Upper lobe of left lung (tissue), 6 donors: ENCODE results near the gene SOD3. TPM values are rescaled to one million over a fixed set of nuclear protein-coding genes. Genes with fewer than 3 reads are reported as not detected.

Source experiments
- ATAC-seq, 2 donors: fragments of 200-7000 bp; cut with Tn5 transposase; one replicate each; pipeline ENCODE4 v1.9.1; 2022; ENCODE audit warnings: mild to moderate bottlenecking in 2 of 2, moderate library complexity in 2 of 2; ENCODE audit not compliant: low FRiP score in 2 of 2
- DNase-seq, 2 donors: peaks; one replicate each; pipeline ENCODE4 v3.0.0-alpha.2; 2019 to 2020
- H3K27ac ChIP-seq, 4 donors: fragments of 200-600 bp; sonication (generic); one replicate each; pipeline ENCODE4 v1.5.1; 2016 to 2019
- H3K27me3 ChIP-seq, 4 donors: fragments of 200-600 bp; sonication (generic); one replicate each; pipeline ENCODE4 v1.5.1; 2017 to 2019
- H3K36me3 ChIP-seq, 4 donors: fragments of 200-600 bp; sonication (generic); one replicate each; pipeline ENCODE4 v1.5.1; 2016 to 2019
- H3K4me1 ChIP-seq, 4 donors: fragments of 200-600 bp; sonication (generic); one replicate each; pipeline ENCODE4 v1.5.1; 2018 to 2019
- H3K4me3 ChIP-seq, 4 donors: fragments of 200-600 bp; sonication (generic); one replicate each; pipeline ENCODE4 v1.5.1; 2017 to 2019; ENCODE audit warnings: mild to moderate bottlenecking in 2 of 4, moderate library complexity in 1 of 4
- H3K9me3 ChIP-seq, 4 donors: fragments of 200-600 bp; sonication (generic); one replicate each; pipeline ENCODE4 v1.5.1; 2018 to 2019
- EP300 ChIP-seq, 4 donors: sonication (generic); formaldehyde crosslinking; IDR thresholded peaks; one replicate each; pipeline ENCODE4 v1.5.1; 2017; ENCODE audit warnings: antibody characterized with exemption in 4 of 4, control low read depth in 2 of 4
- POLR2A ChIP-seq, 4 donors: fragments of 450-650 bp; IDR thresholded peaks; one replicate each; pipeline ENCODE4 v1.5.1; 2016 to 2017; ENCODE audit warnings: antibody characterized with exemption in 4 of 4, mild to moderate bottlenecking in 2 of 4
- POLR2AphosphoS5 ChIP-seq, 2 donors: sonication (generic); formaldehyde crosslinking; IDR thresholded peaks; one replicate each; pipeline ENCODE4 v1.5.1; 2017; ENCODE audit warnings: antibody characterized with exemption in 2 of 2
- WGBS, 2 donors: methylation state at CpG; one replicate each; pipeline ENCODE4 v1.1.5; 2017 to 2018; 5-methylcytosine and 5-hydroxymethylcytosine counted together
- total RNA-seq, 6 donors: library from RNA; depleted of rRNA in 4 of 6; stranded (reverse); fragments of >200 nt in 4 of 6; gene quantifications; one replicate each; pipeline versions ENCODE4 v1.1.0 to v1.2.1, GENCODE V29; 2016 to 2021
- TF ChIP-seq, protein P1 (sequence below), 6 experiments: fragments of 450-650 bp in 4 of 6; fragments of 200-600 bp in 2 of 6; sonication (generic) in 2 of 6; IDR thresholded peaks; one replicate each; pipeline ENCODE4 v1.5.1; 2016 to 2019; ENCODE audit warnings: antibody characterized with exemption in 6 of 6
- donor health status: DM: no; HTN: no; CAD: no; lungs with moderate emphysema.
- donor health status: DM: no; HTN: yes; CAD: no; lungs with severe emphysema.

The SOD3 gene
- total RNA-seq, 6 donors from 2014 or later = 109 to 484 (median 200) TPM

DNA sequence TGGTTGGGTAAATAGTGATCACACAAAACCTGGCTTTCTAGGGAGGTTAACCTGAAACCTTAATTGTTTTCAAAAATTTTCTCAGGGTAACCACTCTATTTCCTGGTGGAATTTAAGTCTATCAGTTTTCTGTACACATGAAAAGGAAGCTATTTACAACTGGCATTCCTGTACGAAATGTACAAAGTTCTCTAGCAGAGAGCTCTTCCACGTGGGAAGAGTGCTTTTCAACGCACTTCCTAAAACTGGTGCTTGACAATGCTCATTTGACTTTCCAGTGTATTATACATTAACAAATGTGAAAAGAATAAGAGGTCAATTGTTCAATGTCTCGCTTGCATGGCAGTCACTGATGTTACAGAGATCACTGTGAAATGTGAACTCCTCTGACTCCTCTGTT is 2.8 kb upstream of the SOD3 start:
- H3K27ac ChIP-seq = no peak overlapping the region
- no peaks in the 10 kb centered on the region for H3K9me3 ChIP-seq
- no peak overlapping the region for H3K4me3 ChIP-seq
- WGBS, 2 donors = 40 to 59% methylated on average over 4 of the region's 4 CpGs
- ATAC-seq (no peak), DNase-seq (no peak)
- peaks cover 8 to 24% (median 15%) of the 10 kb centered on the region in 4 donors for H3K4me1 ChIP-seq
- no peaks in the 10 kb centered on the region for H3K36me3 ChIP-seq
- no peak for TF ChIP-seq EP300 (IDR thresholded peaks at IDR 0.05)
- TF ChIP-seq POLR2A (IDR thresholded peaks at IDR 0.05) = no peak
- TF ChIP-seq, protein P1, sequence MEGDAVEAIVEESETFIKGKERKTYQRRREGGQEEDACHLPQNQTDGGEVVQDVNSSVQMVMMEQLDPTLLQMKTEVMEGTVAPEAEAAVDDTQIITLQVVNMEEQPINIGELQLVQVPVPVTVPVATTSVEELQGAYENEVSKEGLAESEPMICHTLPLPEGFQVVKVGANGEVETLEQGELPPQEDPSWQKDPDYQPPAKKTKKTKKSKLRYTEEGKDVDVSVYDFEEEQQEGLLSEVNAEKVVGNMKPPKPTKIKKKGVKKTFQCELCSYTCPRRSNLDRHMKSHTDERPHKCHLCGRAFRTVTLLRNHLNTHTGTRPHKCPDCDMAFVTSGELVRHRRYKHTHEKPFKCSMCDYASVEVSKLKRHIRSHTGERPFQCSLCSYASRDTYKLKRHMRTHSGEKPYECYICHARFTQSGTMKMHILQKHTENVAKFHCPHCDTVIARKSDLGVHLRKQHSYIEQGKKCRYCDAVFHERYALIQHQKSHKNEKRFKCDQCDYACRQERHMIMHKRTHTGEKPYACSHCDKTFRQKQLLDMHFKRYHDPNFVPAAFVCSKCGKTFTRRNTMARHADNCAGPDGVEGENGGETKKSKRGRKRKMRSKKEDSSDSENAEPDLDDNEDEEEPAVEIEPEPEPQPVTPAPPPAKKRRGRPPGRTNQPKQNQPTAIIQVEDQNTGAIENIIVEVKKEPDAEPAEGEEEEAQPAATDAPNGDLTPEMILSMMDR (IDR thresholded peaks at IDR 0.05) = no peak
- no peak for TF ChIP-seq POLR2AphosphoS5 (IDR thresholded peaks at IDR 0.05)
- no peaks in the 10 kb centered on the region for H3K27me3 ChIP-seq

DNA sequence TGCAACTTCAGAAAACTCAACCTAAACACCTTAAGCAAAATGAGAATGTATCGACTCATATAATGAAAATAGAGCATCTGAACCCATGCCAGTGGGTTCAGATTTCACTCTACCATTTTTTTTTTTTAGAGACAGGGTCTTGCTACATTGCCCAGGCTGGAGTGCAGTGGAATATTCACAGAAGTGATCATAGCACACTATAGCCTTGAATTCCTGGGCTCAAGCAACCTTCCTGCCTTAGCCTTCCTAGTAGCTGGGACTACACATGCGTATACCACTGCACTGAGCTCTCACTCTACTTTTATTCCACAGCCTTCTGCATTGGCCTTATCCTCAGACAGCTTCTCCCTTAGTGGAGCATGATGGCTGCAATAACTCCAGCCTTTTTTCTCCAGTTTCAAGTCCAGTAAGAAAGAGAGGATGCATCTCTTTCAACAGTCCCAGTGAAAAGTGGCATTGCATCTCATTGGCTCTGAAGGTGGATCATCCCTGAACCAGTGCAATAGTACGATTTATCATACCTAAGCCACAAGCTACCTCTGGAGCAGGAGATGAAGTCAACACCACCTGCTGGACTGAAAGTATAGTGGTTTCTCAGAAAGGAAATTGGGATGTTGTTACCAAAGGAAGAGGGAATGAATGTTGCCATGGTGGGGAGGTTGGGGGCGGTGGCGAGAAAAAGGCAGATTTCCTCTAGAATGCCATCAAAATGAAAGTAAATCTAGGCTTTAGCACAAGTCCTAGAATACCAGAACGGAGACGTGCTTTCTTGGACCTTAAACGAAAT is 2.0 kb upstream of the SOD3 start:
- TF ChIP-seq, protein P1 (IDR thresholded peaks at IDR 0.05) = peak in 3 of 6 experiments; percentile 11 to 32 (median 30)
- no peak for TF ChIP-seq POLR2A (IDR thresholded peaks at IDR 0.05)
- no peaks in the 10 kb centered on the region for H3K9me3 ChIP-seq
- ATAC-seq (no peak), DNase-seq (no peak)
- no peaks in the 10 kb centered on the region for H3K36me3 ChIP-seq
- peak overlapping the region in 2 of 4 donors; percentile 82 to 89 for H3K27ac ChIP-seq
- no peaks in the 10 kb centered on the region for H3K27me3 ChIP-seq
- peaks cover 8 to 24% (median 15%) of the 10 kb centered on the region in 4 donors for H3K4me1 ChIP-seq
- WGBS, 2 donors = 71 to 75% methylated on average over 8 of the region's 8 CpGs
- no peak overlapping the region for H3K4me3 ChIP-seq

DNA sequence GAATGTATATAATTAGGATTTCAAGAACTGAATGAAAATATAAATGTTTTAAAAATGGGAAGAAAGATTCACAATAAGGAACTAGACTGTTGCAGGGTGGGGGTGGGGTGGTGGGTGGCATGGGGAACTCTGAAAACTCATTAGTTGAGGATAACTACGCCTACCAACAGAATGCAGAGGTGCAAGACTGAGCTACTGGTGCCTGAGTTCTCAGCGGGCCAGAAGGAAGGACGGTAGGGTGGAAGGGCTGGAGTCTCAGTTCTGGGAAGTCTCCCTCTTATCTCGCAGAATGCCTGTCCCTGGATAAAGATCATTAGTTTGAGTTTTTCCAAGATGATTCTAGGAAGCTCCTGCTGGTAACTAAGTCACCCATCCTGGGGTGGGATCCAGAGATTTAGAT is 1.3 kb upstream of the SOD3 start:
- ATAC-seq = no peak
- TF ChIP-seq, protein P1 (IDR thresholded peaks at IDR 0.05) = no peak
- TF ChIP-seq POLR2AphosphoS5 (IDR thresholded peaks at IDR 0.05) = no peak
- no peak for TF ChIP-seq POLR2A (IDR thresholded peaks at IDR 0.05)
- no peak for TF ChIP-seq EP300 (IDR thresholded peaks at IDR 0.05)

DNA sequence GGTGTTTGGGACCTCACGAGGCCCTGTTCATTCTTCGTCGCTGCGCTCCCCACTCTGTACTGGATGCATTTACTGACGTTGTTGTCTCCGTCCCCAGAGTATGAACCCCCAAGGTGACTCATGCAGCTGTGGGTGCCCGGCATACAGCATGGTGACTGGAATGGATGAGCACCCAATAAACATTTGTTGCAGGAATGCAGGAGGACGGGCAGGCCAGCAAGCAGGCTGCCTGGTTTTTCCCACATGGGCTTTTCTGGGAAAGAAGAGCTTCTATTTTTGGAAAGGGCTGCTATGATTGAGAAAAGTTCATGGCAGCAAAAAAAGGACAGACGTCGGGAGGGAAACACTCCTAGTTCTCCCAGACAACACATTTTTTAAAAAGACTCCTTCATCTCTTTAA is 893 bp upstream of the SOD3 start:
- WGBS, 2 donors = 71 to 75% methylated on average over 10 of the region's 10 CpGs
- Histone ChIP-seq H3K9me3 (no peaks in the 10 kb centered on the region), H3K36me3 (no peaks in the 10 kb centered on the region), H3K4me1 (peaks cover 8 to 27% (median 17%) of the 10 kb centered on the region in 4 donors), H3K27me3 (peaks cover 0 to 6% (median 1%) of the 10 kb centered on the region in 4 donors), H3K27ac (peak overlapping the region; percentile 63 to 89 (median 84)), H3K4me3 (peak overlapping the region in 1 of 4 donors; percentile 2)
- DNase-seq (no peak), ATAC-seq (peak in 1 of 2 donors; percentile 37)
- TF ChIP-seq POLR2AphosphoS5 (IDR thresholded peaks at IDR 0.05) (peak; percentile 45 to 46), EP300 (IDR thresholded peaks at IDR 0.05) (peak in 2 of 4 donors; percentile 11 to 56)
- TF ChIP-seq, protein P1 (IDR thresholded peaks at IDR 0.05) = no peak

More for the DNA sequence above, 1.3 kb upstream of the SOD3 start:
- WGBS, 2 donors = 61 to 62% methylated on average over 4 of the region's 4 CpGs
- Histone ChIP-seq H3K4me3 (peak overlapping the region in 1 of 4 donors; percentile 2), H3K9me3 (no peaks in the 10 kb centered on the region), H3K27ac (peak overlapping the region; percentile 63 to 89 (median 84)), H3K27me3 (peaks cover 0 to 1% (median 0%) of the 10 kb centered on the region in 4 donors), H3K36me3 (no peaks in the 10 kb centered on the region), H3K4me1 (peaks cover 8 to 24% (median 15%) of the 10 kb centered on the region in 4 donors)
- no peak for DNase-seq
